HepG2 (cell line): Measurements from ENCODE around the gene SLC48A1. TPM values are rescaled to one million over a fixed set of nuclear protein-coding genes. Genes with fewer than 3 reads are reported as not detected.

Experiments
- ATF3 ChIP-seq: sonication (generic); formaldehyde crosslinking; IDR thresholded peaks from 2 replicates; pipeline ENCODE4 v1.4.0; 2020; ENCODE audit warnings: missing genetic modification reagents
- CCAR2 ChIP-seq: fragments of 200-400 bp; formaldehyde crosslinking; optimal IDR thresholded peaks from 2 replicates; pipeline ENCODE3; 2018; ENCODE audit warnings: low read depth, mild to moderate bottlenecking, low read length, moderate library complexity
- ELF1 ChIP-seq: sonication (generic); formaldehyde crosslinking; IDR thresholded peaks from 2 replicates; pipeline ENCODE4 v1.4.0; 2020; ENCODE audit warnings: missing genetic modification reagents
- ERF ChIP-seq: IDR thresholded peaks from 2 replicates; pipeline ENCODE4 v1.6.1; 2018; ENCODE audit warnings: missing biosample characterization, missing genetic modification reagents
- HNF4G ChIP-seq, 2 experiments: sonication (generic) in 1 of 2; formaldehyde crosslinking in 1 of 2; IDR thresholded peaks; 2 replicates each; pipeline versions ENCODE4 v1.4.0 to v1.6.1; 2011 to 2020; ENCODE audit warnings: borderline replicate concordance in 2 of 2, low read depth in 2 of 2, mild to moderate bottlenecking in 2 of 2, low read length in 1 of 2, missing genetic modification reagents in 1 of 2, moderate library complexity in 1 of 2
- IRF2 ChIP-seq: IDR thresholded peaks from 2 replicates; pipeline ENCODE4 v1.6.1; 2018; ENCODE audit warnings: missing genetic modification reagents, missing compliant biosample characterization
- IRX3 ChIP-seq: sonication (generic); formaldehyde crosslinking; IDR thresholded peaks from 2 replicates; pipeline ENCODE4 v1.8.1; 2023; ENCODE audit warnings: mild to moderate bottlenecking, low read depth, missing genetic modification reagents, borderline replicate concordance
- NR3C1 ChIP-seq: sonication (generic); formaldehyde crosslinking; IDR thresholded peaks from 2 replicates; pipeline ENCODE4 v1.4.0; 2020; ENCODE audit warnings: missing genetic modification reagents
- NRL ChIP-seq: sonication (generic); formaldehyde crosslinking; IDR thresholded peaks from 2 replicates; pipeline ENCODE4 v1.5.0; 2020; ENCODE audit warnings: missing genetic modification reagents, mild to moderate bottlenecking, moderate library complexity, borderline replicate concordance
- PPARG ChIP-seq: conservative IDR thresholded peaks from 2 replicates; pipeline ENCODE4 v1.6.1; 2016; ENCODE audit warnings: missing biosample characterization, missing genetic modification reagents
- RBFOX2 ChIP-seq: fragments of 200-400 bp; formaldehyde crosslinking; IDR thresholded peaks from 2 replicates; pipeline ENCODE4 v1.6.1; 2017; ENCODE audit warnings: low read depth, mild to moderate bottlenecking, low read length
- RFX1 ChIP-seq: fragments of 450-650 bp; IDR thresholded peaks from 2 replicates; pipeline ENCODE4 v1.6.1; 2017
- RFXANK ChIP-seq: IDR thresholded peaks from 2 replicates; pipeline ENCODE4 v1.6.1; 2016
- SSRP1 ChIP-seq: IDR thresholded peaks from 2 replicates; pipeline ENCODE4 v1.6.1; 2016; ENCODE audit warnings: control low read depth
- TRAFD1 ChIP-seq: sonication (generic); formaldehyde crosslinking; IDR thresholded peaks from 2 replicates; pipeline ENCODE4 v1.5.1; 2020; ENCODE audit warnings: missing genetic modification reagents, mild to moderate bottlenecking, borderline replicate concordance
- YEATS2 ChIP-seq: sonication (generic); formaldehyde crosslinking; IDR thresholded peaks from 2 replicates; pipeline ENCODE4 v1.4.0; 2020; ENCODE audit warnings: missing genetic modification reagents, borderline replicate concordance
- ZGPAT ChIP-seq: IDR thresholded peaks from 2 replicates; pipeline ENCODE4 v1.6.1; 2016; ENCODE audit warnings: mild to moderate bottlenecking
- ZMYM2 ChIP-seq: sonication (generic); formaldehyde crosslinking; IDR thresholded peaks from 2 replicates; pipeline ENCODE4 v1.8.0; 2022; ENCODE audit warnings: mild to moderate bottlenecking, missing genetic modification reagents
- ZNF639 ChIP-seq: conservative IDR thresholded peaks from 2 replicates; pipeline ENCODE4 v1.6.1; 2018; ENCODE audit warnings: missing genetic modification reagents
- ZSCAN25 ChIP-seq: sonication (generic); formaldehyde crosslinking; IDR thresholded peaks from 2 replicates; pipeline ENCODE4 v1.8.0; 2022; ENCODE audit warnings: mild to moderate bottlenecking, missing genetic modification reagents
- polyA plus RNA-seq, 8 experiments: library from polyadenylated mRNA; depleted of rRNA in 3 of 8; stranded (reverse) in 7 of 8; unstranded in 1 of 8; fragments of >200 nt; fragmentation: Illumina TruSeq in 4 of 8; extraction: Trizol in 4 of 8; gene quantifications; 2 replicates each; pipeline versions ENCODE4 v1.2.1 to v1.2.3, GENCODE V29; 2011 to 2016; ENCODE audit warnings: low read depth in 4 of 8, missing spikeins in 1 of 8, mixed read lengths in 1 of 8; ENCODE audit not compliant: insufficient read depth in 1 of 8
- total RNA-seq, 5 experiments: library from RNA; depleted of rRNA; stranded (reverse); fragments of >200 nt; fragmentation: Illumina TruSeq; extraction: Trizol; gene quantifications; 2 replicates each; pipeline ENCODE4 v1.2.3, GENCODE V29; 2016; ENCODE audit warnings: low read depth in 1 of 5
- TF ChIP-seq, protein P1 (sequence below): fragments of 450-650 bp; IDR thresholded peaks from 2 replicates; pipeline ENCODE4 v1.6.1; 2016
- TF ChIP-seq, protein P2 (sequence below): sonication (generic); formaldehyde crosslinking; IDR thresholded peaks from 2 replicates; pipeline ENCODE4 v1.8.1; 2023; ENCODE audit warnings: missing genetic modification reagents, mild to moderate bottlenecking, borderline replicate concordance
- TF ChIP-seq, protein P3 (sequence below): sonication (generic); formaldehyde crosslinking; IDR thresholded peaks from 2 replicates; pipeline ENCODE4 v1.5.0; 2020; ENCODE audit warnings: missing genetic modification reagents, mild to moderate bottlenecking, borderline replicate concordance

Gene SLC48A1
- total and polyA plus RNA-seq, 2 of the 13 experiments (the other 11 are each of a cell fraction or from before 2014, with no cell fraction given) = 2.2 to 3.7 TPM

DNA sequence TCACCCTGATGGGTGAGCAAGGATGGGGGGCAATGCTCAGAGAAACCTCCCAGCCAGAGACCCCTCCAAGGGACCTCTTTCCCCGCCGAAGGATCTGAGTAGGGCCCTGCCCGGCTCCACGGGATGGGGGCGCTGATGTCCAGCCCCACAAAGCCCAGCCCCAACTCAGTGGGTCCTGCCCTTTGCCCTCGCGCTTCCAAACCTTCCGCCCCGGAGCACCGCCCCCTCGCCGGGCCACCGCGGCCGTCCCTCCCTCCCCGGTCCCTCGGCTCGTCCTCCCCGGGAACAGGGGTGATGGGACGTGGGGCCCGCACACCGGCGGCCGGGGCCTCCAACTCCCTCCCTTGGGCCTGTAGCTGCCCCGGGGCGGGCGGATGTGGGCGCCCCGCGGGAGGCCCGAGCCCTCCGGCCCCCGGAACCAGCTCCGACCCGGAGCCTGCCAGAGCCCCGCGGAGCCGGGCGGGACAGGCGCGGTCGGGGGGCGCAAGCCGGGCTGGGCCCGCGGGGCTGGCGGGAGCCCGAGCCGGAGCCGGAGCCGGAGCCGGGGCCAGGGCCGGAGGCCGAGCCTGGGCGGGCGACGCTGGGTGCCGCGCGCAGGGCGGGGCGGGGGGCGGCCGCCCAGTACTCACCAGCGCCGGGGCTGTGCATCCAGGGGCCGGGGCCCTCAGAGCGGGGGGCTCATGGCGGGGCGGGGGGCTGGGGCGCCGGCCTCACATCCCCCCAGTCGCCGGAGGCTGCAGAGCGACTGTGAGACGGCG, 46.3 kb downstream of the SLC48A1 start (continued):
- TF ChIP-seq, protein P1, sequence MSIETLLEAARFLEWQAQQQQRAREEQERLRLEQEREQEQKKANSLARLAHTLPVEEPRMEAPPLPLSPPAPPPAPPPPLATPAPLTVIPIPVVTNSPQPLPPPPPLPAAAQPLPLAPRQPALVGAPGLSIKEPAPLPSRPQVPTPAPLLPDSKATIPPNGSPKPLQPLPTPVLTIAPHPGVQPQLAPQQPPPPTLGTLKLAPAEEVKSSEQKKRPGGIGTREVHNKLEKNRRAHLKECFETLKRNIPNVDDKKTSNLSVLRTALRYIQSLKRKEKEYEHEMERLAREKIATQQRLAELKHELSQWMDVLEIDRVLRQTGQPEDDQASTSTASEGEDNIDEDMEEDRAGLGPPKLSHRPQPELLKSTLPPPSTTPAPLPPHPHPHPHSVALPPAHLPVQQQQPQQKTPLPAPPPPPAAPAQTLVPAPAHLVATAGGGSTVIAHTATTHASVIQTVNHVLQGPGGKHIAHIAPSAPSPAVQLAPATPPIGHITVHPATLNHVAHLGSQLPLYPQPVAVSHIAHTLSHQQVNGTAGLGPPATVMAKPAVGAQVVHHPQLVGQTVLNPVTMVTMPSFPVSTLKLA = no peak
- TF ChIP-seq ZGPAT (CRISPR knock-in tag) (no peak), RBFOX2 (peak; percentile 76), TRAFD1 (no peak), ZSCAN25 (CRISPR knock-in tag) (no peak), HNF4G (IDR thresholded peaks at IDR 0.05; ENCODE audit: borderline replicate concordance, low read depth, low read length) (peak; percentile 61; the same call in 1 of the 2 replicates), HNF4G (CRISPR knock-in tag; IDR thresholded peaks at IDR 0.05; ENCODE audit: borderline replicate concordance, low read depth) (no peak), ELF1 (CRISPR knock-in tag) (no peak), YEATS2 (CRISPR knock-in tag) (0 out of 2 replicates have a peak, but pooled peaks have one; percentile 5), ATF3 (no peak), SSRP1 (CRISPR knock-in tag) (no peak), CCAR2 (no peak), RFX1 (no peak), IRX3 (CRISPR knock-in tag) (no peak), RFXANK (CRISPR knock-in tag) (no peak), ERF (CRISPR knock-in tag) (no peak), IRF2 (CRISPR knock-in tag) (no peak), ZNF639 (peak; percentile 53; the same call in 1 of the 2 replicates), NRL (CRISPR knock-in tag) (no peak), NR3C1 (CRISPR knock-in tag) (no peak), PPARG (CRISPR knock-in tag) (0 out of 2 replicates have a peak, but pooled peaks have one; percentile 27), ZMYM2 (CRISPR knock-in tag) (no peak)
- TF ChIP-seq, protein P2, sequence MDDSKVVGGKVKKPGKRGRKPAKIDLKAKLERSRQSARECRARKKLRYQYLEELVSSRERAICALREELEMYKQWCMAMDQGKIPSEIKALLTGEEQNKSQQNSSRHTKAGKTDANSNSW (CRISPR knock-in tag) = no peak
- TF ChIP-seq, protein P3, sequence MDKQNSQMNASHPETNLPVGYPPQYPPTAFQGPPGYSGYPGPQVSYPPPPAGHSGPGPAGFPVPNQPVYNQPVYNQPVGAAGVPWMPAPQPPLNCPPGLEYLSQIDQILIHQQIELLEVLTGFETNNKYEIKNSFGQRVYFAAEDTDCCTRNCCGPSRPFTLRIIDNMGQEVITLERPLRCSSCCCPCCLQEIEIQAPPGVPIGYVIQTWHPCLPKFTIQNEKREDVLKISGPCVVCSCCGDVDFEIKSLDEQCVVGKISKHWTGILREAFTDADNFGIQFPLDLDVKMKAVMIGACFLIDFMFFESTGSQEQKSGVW = no peak
